ENCODE results near the gene CTLA4.

Gene CTLA4

GRCh38 chr2:203867561-203868200 lies at the start of gene CTLA4:
CTLA4 (plus strand) TSS chr2:203867771; CDS start chr2:203867943, 172 bp downstream.
- no peak for DNase-seq

DNA sequence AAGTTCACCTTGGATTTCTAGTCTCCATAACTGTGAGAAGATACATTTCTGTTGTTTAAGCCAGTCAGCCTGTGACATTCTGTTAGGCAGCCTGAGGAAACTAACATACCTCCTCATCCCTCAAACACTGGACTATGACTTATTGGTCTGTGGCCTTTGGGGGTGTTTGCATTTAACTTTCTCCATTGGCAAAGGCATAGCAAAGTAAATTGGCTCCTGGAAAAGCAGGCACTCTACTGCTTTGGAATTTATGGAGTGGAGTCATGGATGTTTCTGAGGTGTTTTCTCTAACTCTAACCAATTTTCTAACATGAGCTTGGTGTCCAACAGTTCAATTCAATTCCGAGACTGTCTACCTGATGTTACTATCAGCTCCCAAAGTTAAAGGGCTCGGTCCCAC lies 48.9 kb upstream of the CTLA4 start:
- DNase-seq = no peak

GRCh38 chr2:203819434-203820133 lies 48.0 kb upstream of the CTLA4 start:
- DNase-seq = no peak

DNA sequence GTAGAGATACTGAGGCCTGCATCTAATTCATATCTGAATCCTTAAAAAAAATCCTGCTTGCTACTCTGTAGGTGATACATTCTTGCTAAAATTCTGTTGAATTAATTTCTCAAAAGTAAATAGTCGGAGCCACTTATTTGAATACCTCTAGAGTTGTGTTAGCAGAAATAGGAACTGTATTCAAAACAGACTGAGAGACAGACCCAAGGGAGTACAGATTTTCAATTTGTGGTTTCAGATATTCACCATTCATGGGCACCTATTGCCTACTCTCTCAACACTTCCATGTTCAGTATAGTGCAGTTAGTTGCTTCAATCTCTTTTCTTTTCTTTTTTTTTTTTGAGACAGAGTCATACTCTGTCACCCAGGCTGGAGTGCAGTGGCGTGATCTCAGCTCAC lies 46.6 kb upstream of the CTLA4 start:
- no peak for DNase-seq

DNA sequence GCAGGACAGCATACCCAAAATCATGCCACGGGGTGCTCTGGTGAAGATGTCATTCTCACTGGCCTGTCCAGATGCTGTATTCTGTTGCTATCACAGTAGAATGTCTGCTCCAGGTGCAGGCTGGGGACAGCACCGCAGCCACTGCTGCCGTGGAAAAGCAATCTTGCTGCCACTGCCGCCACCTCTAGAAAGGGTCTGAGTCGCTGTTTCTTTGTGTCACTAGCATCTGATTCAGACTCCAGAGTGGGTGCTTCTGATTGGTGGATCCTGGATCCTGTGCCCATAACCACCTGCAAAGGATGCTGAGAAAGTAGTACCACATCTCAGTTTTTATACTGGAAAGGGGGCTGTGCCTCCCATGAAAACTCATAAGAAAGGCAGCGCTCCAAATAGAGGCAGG lies 45.3 kb upstream of the CTLA4 start:
- DNase-seq = no peak

GRCh38 chr2:203823173-203823572 lies 44.4 kb upstream of the CTLA4 start:
- DNase-seq = no peak

DNA sequence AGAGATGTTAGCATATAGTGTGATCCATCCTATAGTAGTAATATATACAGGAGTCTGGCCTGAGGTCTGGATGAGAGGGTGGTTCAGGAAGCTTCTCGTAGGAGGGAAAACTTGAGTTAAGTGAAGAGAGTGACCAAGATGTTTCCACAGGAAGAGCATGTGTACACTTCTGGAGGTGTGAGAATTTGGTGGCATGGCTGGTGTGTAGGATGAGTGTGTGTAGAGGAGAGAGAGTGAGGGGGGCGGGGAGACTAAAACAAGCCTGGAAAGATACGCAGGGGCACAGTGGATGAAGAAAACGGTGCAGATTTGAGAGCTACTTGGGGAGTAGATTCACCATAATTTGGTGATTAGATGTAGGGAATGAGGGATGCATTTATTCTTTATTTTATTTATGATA lies 43.5 kb upstream of the CTLA4 start:
- no peak for DNase-seq

GRCh38 chr2:203824603-203825002 lies 43.0 kb upstream of the CTLA4 start:
- DNase-seq = no peak

DNA sequence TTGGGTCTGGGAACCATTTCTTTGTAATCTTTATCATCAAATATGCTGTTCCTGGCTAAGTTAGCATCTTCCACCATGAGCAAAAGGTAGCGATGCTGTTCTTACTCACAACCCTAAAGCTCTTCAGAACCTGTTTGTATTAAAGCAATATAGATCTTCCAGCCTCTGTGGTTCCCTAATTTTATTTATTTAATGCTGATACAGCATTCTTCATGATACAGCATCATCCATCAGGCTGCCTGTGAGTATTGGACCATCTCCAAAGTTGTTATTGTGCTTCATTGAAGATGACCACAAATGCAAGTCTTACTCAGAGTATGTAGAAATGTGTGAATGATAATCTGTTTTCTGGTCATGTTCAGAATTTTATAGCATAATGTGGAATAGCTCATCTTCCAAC lies 40.9 kb upstream of the CTLA4 start:
- DNase-seq = no peak

DNA sequence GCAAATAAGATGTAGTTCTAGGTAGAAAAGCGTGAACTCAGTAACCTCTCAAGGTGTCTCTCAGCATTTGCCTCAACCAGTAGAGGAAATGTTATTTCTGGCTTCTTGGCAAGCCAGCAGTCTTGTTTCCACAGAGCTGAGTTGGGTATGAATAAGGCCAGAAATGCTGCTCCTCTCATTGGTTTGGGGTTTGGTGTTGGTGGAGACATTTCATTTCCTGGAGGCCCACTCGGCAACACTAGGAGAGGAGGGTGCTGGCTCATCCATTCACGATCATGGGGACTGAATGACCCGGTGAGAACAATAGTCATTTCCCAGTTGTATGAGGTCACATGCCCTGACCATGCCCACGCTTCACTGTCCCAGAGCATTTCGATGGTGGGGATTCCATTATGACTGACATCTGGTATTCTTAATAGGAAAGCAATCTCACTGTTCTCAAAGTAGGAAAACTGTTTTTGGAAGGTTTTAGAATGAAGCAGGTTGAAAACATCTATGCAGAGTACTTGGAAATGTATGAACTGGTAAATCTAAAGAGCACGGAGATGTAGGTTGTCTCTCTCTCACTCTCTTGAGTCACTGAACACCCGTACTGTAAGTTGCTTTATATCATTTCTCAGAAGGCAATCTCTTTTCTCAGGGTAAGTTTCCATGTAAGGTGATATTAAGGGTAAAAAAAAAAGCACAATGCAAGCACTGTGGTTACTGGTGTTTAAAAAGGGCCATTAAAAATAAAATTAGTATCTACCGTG lies 37.1 kb upstream of the CTLA4 start:
- no peak for DNase-seq

DNA sequence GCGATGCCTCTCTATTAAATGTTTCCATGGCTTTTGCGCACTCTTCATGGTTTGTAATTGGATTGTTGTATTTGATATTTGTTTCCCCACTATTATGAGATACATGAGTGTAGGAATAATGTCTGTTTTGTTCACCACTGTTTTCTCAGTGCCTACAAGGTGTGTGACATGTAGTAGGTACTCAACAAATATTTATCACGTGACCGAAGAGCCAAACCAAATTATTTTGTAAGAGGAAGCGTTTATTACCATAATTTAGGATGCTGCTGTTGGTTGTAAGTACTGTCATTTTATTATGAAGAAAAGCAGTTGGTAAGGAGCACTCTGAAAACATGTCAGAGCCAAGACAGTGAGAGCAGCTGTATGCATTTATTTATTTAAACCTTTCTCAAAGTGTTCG lies 32.2 kb upstream of the CTLA4 start:
- no peak for DNase-seq

- DNase-seq = no peak
Observed at GRCh38 chr2:203835892-203836800, 31.4 kb upstream of the CTLA4 start.

DNA sequence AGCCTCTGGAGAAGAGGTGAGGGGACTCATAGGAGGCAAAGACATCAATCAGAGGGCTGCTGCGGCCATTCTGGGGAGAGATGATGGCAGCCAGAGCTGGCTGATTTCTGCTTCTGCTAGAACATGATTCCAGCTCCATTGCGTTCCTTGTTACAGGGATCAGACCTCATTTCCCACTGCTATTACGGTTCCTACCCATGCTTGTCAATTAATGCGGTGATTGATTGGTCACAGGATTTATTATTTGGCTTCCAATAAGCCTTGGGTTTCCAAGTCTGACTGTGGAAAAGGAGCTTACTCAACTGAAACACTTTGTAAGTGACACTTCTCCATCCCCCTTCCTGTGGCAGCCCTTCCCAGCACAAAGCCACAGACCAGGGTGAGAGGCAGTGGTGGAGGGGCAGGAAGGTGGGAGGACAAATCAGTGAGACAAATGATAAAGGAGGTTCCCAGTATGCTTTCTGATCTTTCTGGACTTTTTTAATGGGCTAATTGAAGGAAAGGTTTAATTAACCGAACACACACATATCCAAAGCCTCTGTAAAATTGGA lies 26.8 kb upstream of the CTLA4 start:
- no peak for DNase-seq

- no peak for DNase-seq
Observed at GRCh38 chr2:203841654-203842053, 25.9 kb upstream of the CTLA4 start.

GRCh38 chr2:203842373-203842772 lies 25.2 kb upstream of the CTLA4 start:
- DNase-seq = no peak

GRCh38 chr2:203846490-203847105 lies 21.0 kb upstream of the CTLA4 start:
- no peak for DNase-seq

DNA sequence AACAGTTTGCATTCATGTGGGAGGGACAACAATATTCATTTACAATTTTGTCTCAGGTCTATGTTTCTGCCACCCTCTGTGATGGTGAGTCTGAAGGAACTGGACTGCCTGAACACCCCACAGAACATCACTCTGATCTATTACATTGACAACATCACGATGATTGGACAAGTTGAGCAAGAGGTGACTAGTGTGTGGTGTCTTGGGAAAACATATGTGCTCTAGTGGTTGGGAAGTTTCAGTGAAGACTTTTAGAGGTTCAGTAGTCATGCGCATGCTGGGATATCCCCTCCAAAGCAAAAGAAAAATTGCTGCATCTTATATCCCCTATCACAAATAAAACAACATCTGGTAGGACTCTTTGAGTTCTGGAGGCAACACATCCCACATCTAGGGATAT lies 18.6 kb upstream of the CTLA4 start:
- DNase-seq = no peak

- no peak for DNase-seq
Observed at GRCh38 chr2:203852760-203853159, 14.8 kb upstream of the CTLA4 start.

- no peak for DNase-seq
Observed at GRCh38 chr2:203853271-203853670, 14.3 kb upstream of the CTLA4 start.

DNA sequence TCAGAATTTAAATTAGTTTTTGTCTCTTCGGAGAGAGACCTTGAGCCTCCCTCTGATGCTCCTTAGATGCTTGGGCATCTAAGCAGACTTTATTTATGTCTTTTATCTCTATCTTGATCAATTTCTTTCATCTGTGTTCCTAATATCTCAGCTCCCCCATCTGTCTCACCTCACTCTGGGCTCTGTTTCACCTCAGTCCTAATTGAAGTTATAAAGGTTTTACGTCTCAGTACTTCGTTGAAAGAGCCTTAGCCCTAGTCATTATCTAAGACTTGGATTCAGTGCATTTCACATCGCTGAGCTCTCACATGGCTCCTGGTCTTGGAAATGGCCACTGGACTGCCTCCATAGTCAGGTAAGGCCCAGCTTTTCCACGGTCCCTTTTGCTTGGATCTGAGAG lies 13.8 kb upstream of the CTLA4 start:
- DNase-seq = no peak

- DNase-seq = no peak
Observed at GRCh38 chr2:203855274-203855673, 12.3 kb upstream of the CTLA4 start.

- DNase-seq = no peak
Observed at GRCh38 chr2:203857656-203858055, 9.9 kb upstream of the CTLA4 start.

All from hematopoietic multipotent progenitor cell treated with erythropoietin and hydrocortisone succinate and interleukin-3 and kit ligand, for 4 days (in vitro differentiated cells).